WERI-Rb-1 (cell line): ENCODE data around the gene CHD6.

Experiments
- DNase-seq: peaks from one replicate; pipeline ENCODE4 v3.0.0-alpha.2; 2020
- H3K27ac ChIP-seq: fragments of 250-450 bp; sonication (Bioruptor Pico); 2 replicates; pipeline ENCODE4 v1.5.1; 2020; ENCODE audit warnings: mild to moderate bottlenecking, moderate library complexity
- H3K27me3 ChIP-seq: fragments of 250-450 bp; sonication (Bioruptor Pico); 2 replicates; pipeline ENCODE4 v1.5.1; 2021; ENCODE audit warnings: mild to moderate bottlenecking, low read depth, moderate library complexity; ENCODE audit not compliant: insufficient read depth, severe bottlenecking
- H3K36me3 ChIP-seq: fragments of 250-450 bp; sonication (Bioruptor Pico); 2 replicates; pipeline ENCODE4 v1.5.1; 2020; ENCODE audit warnings: mild to moderate bottlenecking, moderate library complexity
- H3K4me3 ChIP-seq: 2 replicates; pipeline ENCODE4 v1.5.1; 2011; ENCODE audit warnings: low read depth, mild to moderate bottlenecking, control low read depth, low read length
- H3K9me3 ChIP-seq: fragments of 250-450 bp; sonication (Bioruptor Pico); 2 replicates; pipeline ENCODE4 v1.5.1; 2021; ENCODE audit warnings: mild to moderate bottlenecking, moderate library complexity; ENCODE audit not compliant: severe bottlenecking
- CTCF ChIP-seq: IDR thresholded peaks from 2 replicates; pipeline ENCODE4 v1.5.1; 2011; ENCODE audit warnings: low read depth, mild to moderate bottlenecking, control low read depth, inconsistent platforms, low read length

The CHD6 gene

GRCh38 chr20:41370176-41370575, 248.0 kb downstream of the CHD6 start:
- TF ChIP-seq CTCF = no peak
- DNase-seq = no peak
- Histone ChIP-seq H3K4me3 (no peak overlapping the region), H3K27me3 (no peaks in the 10 kb centered on the region), H3K9me3 (no peaks in the 10 kb centered on the region), H3K27ac (no peak overlapping the region), H3K36me3 (no peaks in the 10 kb centered on the region; the same call in 1 of the 2 replicates)

- no peaks in the 10 kb centered on the region for H3K9me3 ChIP-seq
- H3K27ac ChIP-seq = no peak overlapping the region
- peaks cover 1% of the 10 kb centered on the region; the same call in 1 of the 2 replicates for H3K36me3 ChIP-seq
- H3K4me3 ChIP-seq = no peak overlapping the region
- no peak for DNase-seq
- no peak for TF ChIP-seq CTCF
- H3K27me3 ChIP-seq = no peaks in the 10 kb centered on the region
These were observed 248.5 kb downstream of the CHD6 start for GRCh38 chr20:41369673-41370072.

GRCh38 chr20:41367956-41368355, 250.2 kb downstream of the CHD6 start:
- H3K27me3 ChIP-seq = no peaks in the 10 kb centered on the region

GRCh38 chr20:41367393-41367695, 250.8 kb downstream of the CHD6 start:
- H3K36me3 ChIP-seq = peaks cover 19% of the 10 kb centered on the region
- no peak for DNase-seq
- H3K4me3 ChIP-seq = no peak overlapping the region
- H3K9me3 ChIP-seq = no peaks in the 10 kb centered on the region
- no peak overlapping the region; the same call in 1 of the 2 replicates for H3K27ac ChIP-seq
- H3K27me3 ChIP-seq = no peaks in the 10 kb centered on the region
- TF ChIP-seq CTCF = no peak

More at GRCh38 chr20:41367956-41368355, 250.2 kb downstream of the CHD6 start:
- no peak for DNase-seq
- Histone ChIP-seq H3K36me3 (peaks cover 15% of the 10 kb centered on the region), H3K4me3 (no peak overlapping the region), H3K27ac (no peak overlapping the region), H3K9me3 (no peaks in the 10 kb centered on the region)
- no peak for TF ChIP-seq CTCF

GRCh38 chr20:41366546-41367392, 251.4 kb downstream of the CHD6 start, which contains the start of gene EMILIN3:
TSS of gene EMILIN3 (minus strand) at chr20:41366818. CDS start at chr20:41366634, 184 bp downstream.
- peaks cover 22% of the 10 kb centered on the region for H3K36me3 ChIP-seq
- TF ChIP-seq CTCF = no peak
- peak within 1 kb of the TSS; percentile 57 for H3K4me3 ChIP-seq
- H3K27ac ChIP-seq = peak within 1 kb of the TSS; percentile 66
- no peaks in the 10 kb centered on the region for H3K9me3 ChIP-seq
- no peaks in the 10 kb centered on the region for H3K27me3 ChIP-seq
- peak; percentile 66 for DNase-seq
